ENCODE data around the gene FAM53C.
A peak's percentile ranks its signal among the peaks of the same experiment; 100 is the strongest.

The FAM53C gene

DNA sequence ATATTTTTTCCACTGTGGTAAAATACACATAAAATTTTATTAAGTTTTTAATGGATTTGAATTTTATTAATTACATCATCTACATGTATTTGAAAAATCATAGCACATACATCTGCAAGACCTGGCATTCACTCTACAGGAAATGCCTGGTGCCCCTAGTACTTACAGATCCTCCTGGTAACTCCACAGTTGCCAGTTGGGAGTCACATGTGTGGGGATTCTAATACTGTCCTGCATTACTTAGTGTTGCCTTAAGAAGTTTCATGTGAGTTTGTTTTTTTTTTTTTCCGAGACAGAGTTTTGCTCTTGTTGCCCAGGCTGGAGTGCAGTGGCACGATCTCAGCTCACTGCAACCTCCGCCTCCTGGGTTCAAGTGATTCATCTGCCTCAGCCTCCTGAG, 32.5 kb downstream of the FAM53C start:
- TF ChIP-seq CTCF (IDR thresholded peaks at IDR 0.05; ENCODE audit: insufficient read depth, low read depth, low read length, missing control alignments), result no peak
- no peak overlapping the region for H3K4me3 ChIP-seq (ENCODE audit: low read length)
- DNase-seq (ENCODE audit: low read depth), result no peak

GRCh38 chr5:138371454-138371853, 33.4 kb downstream of the FAM53C start:
- TF ChIP-seq CTCF (IDR thresholded peaks at IDR 0.05; ENCODE audit: insufficient read depth, low read depth, low read length, missing control alignments), result no peak
- no peak overlapping the region for H3K4me3 ChIP-seq (ENCODE audit: low read length)
- peak; percentile 11 for DNase-seq (ENCODE audit: low read depth)

DNA sequence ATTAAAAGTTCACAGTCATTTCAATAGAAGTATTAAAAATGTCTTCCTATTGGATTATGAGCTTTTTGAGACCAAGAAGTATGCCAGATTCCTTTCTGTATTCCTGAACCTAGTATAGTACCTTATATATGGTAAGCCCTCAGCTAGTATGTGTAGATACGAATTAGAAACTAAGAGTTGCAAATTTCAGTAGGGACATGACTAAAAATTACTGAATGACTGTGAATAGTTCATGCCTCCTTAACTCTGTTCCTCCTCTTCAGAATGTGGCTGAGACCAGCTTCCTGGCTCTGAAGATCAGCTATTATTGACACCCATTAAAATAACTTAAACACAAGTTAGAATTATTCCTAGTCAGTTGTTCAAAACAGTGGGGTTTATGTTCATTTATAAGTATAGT, 34.2 kb downstream of the FAM53C start:
- no peak for DNase-seq (ENCODE audit: low read depth)
- TF ChIP-seq CTCF (IDR thresholded peaks at IDR 0.05; ENCODE audit: insufficient read depth, low read depth, low read length, missing control alignments), result no peak
- no peak overlapping the region for H3K4me3 ChIP-seq (ENCODE audit: low read length)

GRCh38 chr5:138372653-138373052, 34.6 kb downstream of the FAM53C start:
- DNase-seq (ENCODE audit: low read depth), result no peak
- TF ChIP-seq CTCF (IDR thresholded peaks at IDR 0.05; ENCODE audit: insufficient read depth, low read depth, low read length, missing control alignments), result no peak
- no peak overlapping the region for H3K4me3 ChIP-seq (ENCODE audit: low read length)

DNA sequence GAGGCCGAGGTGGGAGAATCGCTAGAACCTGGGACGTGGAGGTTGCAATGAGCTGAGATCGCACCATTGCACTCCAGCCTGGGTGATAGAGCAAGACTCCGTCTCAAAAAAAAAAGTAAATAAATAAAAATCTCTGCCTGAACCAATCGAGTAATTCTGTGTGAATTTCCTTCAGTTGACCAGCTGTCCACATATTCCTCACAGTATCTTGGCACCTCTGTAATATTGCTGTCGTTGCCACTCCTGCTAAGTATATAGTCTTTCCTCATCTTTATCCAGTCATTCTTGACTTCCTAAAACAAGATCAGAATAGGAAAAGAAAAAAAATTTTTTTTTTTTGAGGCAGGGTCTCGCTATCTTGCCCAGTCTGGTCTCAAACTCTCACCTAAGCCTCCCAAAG, 44.3 kb downstream of the FAM53C start:
- TF ChIP-seq CTCF (IDR thresholded peaks at IDR 0.05; ENCODE audit: insufficient read depth, low read depth, low read length, missing control alignments), result no peak
- no peak for DNase-seq (ENCODE audit: low read depth)
- no peak overlapping the region for H3K4me3 ChIP-seq (ENCODE audit: low read length)

GRCh38 chr5:138385660-138386059, 47.6 kb downstream of the FAM53C start:
- H3K4me3 ChIP-seq (ENCODE audit: low read length), result no peak overlapping the region
- TF ChIP-seq CTCF (IDR thresholded peaks at IDR 0.05; ENCODE audit: insufficient read depth, low read depth, low read length, missing control alignments), result no peak
- no peak for DNase-seq (ENCODE audit: low read depth)

GRCh38 chr5:138386290-138386689, 48.2 kb downstream of the FAM53C start:
- DNase-seq (ENCODE audit: low read depth), result no peak
- TF ChIP-seq CTCF (IDR thresholded peaks at IDR 0.05; ENCODE audit: insufficient read depth, low read depth, low read length, missing control alignments), result no peak
- H3K4me3 ChIP-seq (ENCODE audit: low read length), result no peak overlapping the region
